Fibroblast of lung (primary cell): ENCODE data around the gene GPR143. TPM values are rescaled to one million over a fixed set of nuclear protein-coding genes. Genes with fewer than 3 reads are reported as not detected.

Experiments used
- DNase-seq, 2 donors: peaks; one replicate each; pipeline versions ENCODE4 v3.0.0 to v3.0.0-alpha.2; 2010; ENCODE audit warnings: low read depth in 2 of 2
- H2AFZ ChIP-seq: 2 replicates; pipeline ENCODE4 v1.5.1; 2012; ENCODE audit warnings: low read length, control low read depth, inconsistent platforms
- H3K27ac ChIP-seq: 2 replicates; pipeline ENCODE4 v1.5.1; 2011; ENCODE audit warnings: low read length, control low read depth; ENCODE audit not compliant: insufficient read depth
- H3K27me3 ChIP-seq: 2 replicates; pipeline ENCODE4 v1.5.1; 2011; ENCODE audit warnings: mild to moderate bottlenecking, low read length; ENCODE audit not compliant: control insufficient read depth, insufficient read depth
- H3K36me3 ChIP-seq: 2 replicates; pipeline ENCODE4 v1.5.1; 2011; ENCODE audit warnings: low read length; ENCODE audit not compliant: control insufficient read depth, insufficient read depth
- H3K4me1 ChIP-seq: 2 replicates; pipeline ENCODE4 v1.5.1; 2011; ENCODE audit warnings: low read length; ENCODE audit not compliant: control insufficient read depth, insufficient read depth; ENCODE audit errors: extremely low read depth
- H3K4me2 ChIP-seq: 2 replicates; pipeline ENCODE4 v1.5.1; 2011; ENCODE audit warnings: low read length, control low read depth; ENCODE audit not compliant: insufficient read depth; ENCODE audit errors: extremely low read depth
- H3K4me3 ChIP-seq, 4 experiments: fragments of 200-600 bp in 1 of 4; sonication (generic) in 1 of 4; replicated peaks in 1 of 4; 2 replicates each; pipeline ENCODE4 v1.5.1; 2011 to 2016; ENCODE audit warnings: low read length in 4 of 4, low read depth in 3 of 4, mild to moderate bottlenecking in 3 of 4, control low read depth in 2 of 4, inconsistent platforms in 1 of 4, mixed read lengths in 1 of 4; ENCODE audit not compliant: insufficient read depth in 1 of 4; ENCODE audit errors: control extremely low read depth in 1 of 4
- H3K79me2 ChIP-seq: 2 replicates; pipeline ENCODE4 v1.5.1; 2012; ENCODE audit warnings: mild to moderate bottlenecking, low read length, inconsistent platforms; ENCODE audit not compliant: control insufficient read depth, insufficient read depth
- H3K9ac ChIP-seq: 2 replicates; pipeline ENCODE4 v1.5.1; 2011; ENCODE audit warnings: mild to moderate bottlenecking, low read length, control low read depth; ENCODE audit not compliant: insufficient read depth
- H3K9me3 ChIP-seq: 2 replicates; pipeline ENCODE4 v1.5.1; 2012; ENCODE audit warnings: low read depth, low read length; ENCODE audit not compliant: control insufficient read depth, insufficient read depth
- H4K20me1 ChIP-seq: 2 replicates; pipeline ENCODE4 v1.5.1; 2011; ENCODE audit warnings: low read length; ENCODE audit not compliant: control insufficient read depth, insufficient read depth; ENCODE audit errors: extremely low read depth
- CTCF ChIP-seq, 2 donors: IDR thresholded peaks in 1 of 2; conservative IDR thresholded peaks in 1 of 2; 1 replicate in 1 of 2; 2 replicates in 1 of 2; pipeline ENCODE4 v1.5.1; 2011 to 2012; ENCODE audit warnings: low read length in 2 of 2, control low read depth in 1 of 2, inconsistent platforms in 1 of 2, low read depth in 1 of 2, mild to moderate bottlenecking in 1 of 2
- EZH2 ChIP-seq: IDR thresholded peaks from 2 replicates; pipeline ENCODE4 v1.5.1; 2012; ENCODE audit warnings: low read length, control low read depth, mild to moderate bottlenecking; ENCODE audit errors: missing control alignments
- polyA plus RNA-seq, 2 donors: library from polyadenylated mRNA; depleted of rRNA in 1 of 2; stranded (reverse) in 1 of 2; unstranded in 1 of 2; fragments of >200 nt; gene quantifications; 2 replicates each; pipeline ENCODE4 v1.2.1, GENCODE V29; 2011 to 2012; ENCODE audit warnings: missing spikeins in 1 of 2
- total RNA-seq: library from RNA; depleted of rRNA; stranded (reverse); fragments of >200 nt; gene quantifications from 2 replicates; pipeline ENCODE4 v1.2.1, GENCODE V29; 2014

Gene GPR143
- total and polyA plus RNA-seq, 2 donors (not counting 1 experiment from before 2014, with no cell fraction given): 0.07 TPM; not detected in 1

- no peak overlapping the region for H3K4me2 ChIP-seq
- TF ChIP-seq CTCF (conservative IDR thresholded peaks at IDR 0.05 in 1 of 2, IDR thresholded peaks at IDR 0.05 in 1 of 2; ENCODE audit: low read depth in 1 of 2, low read length in 2 of 2): peak in 1 of 2 donors; percentile 3
- no peak for TF ChIP-seq EZH2
- no peaks in the 10 kb centered on the region for H4K20me1 ChIP-seq
- no peak overlapping the region for H3K9ac ChIP-seq
- H3K36me3 ChIP-seq: no peaks in the 10 kb centered on the region
- no peak for DNase-seq
- H3K27ac ChIP-seq: no peak overlapping the region
- H3K9me3 ChIP-seq: no peaks in the 10 kb centered on the region
- no peak overlapping the region for H2AFZ ChIP-seq
- H3K4me1 ChIP-seq: no peaks in the 10 kb centered on the region
- no peaks in the 10 kb centered on the region for H3K79me2 ChIP-seq
- no peaks in the 10 kb centered on the region for H3K27me3 ChIP-seq
- H3K4me3 ChIP-seq: no peak overlapping the region
Measured at GRCh38 chrX:9701790-9702189, 63.9 kb downstream of the GPR143 start.

DNA sequence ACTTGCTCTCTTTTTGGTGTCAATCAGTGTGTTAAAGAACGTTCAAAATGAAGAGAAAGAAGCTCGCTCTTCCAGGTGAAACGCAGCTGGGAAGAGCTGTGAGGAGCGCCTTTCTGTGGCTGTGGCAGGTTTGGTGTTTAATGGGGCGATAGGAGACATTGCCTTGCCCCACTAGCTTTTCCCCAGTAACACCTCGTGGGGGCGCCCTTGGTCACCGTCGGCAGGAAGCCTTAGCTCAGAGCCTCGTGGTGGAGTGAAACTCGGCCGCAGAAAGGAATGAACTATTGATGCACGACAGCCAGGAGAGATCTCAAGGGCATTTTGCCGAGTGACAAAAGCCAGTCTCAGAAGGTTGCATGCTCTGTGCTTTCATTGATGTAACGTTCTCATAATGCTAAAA lies 65.1 kb downstream of the GPR143 start:
- Histone ChIP-seq H3K36me3 (no peaks in the 10 kb centered on the region), H3K79me2 (no peaks in the 10 kb centered on the region), H3K4me3 (no peak overlapping the region), H3K27me3 (no peaks in the 10 kb centered on the region), H3K9me3 (no peaks in the 10 kb centered on the region), H3K4me1 (no peaks in the 10 kb centered on the region), H3K9ac (no peak overlapping the region), H3K27ac (no peak overlapping the region), H3K4me2 (no peak overlapping the region), H4K20me1 (no peaks in the 10 kb centered on the region), H2AFZ (no peak overlapping the region)
- no peak for TF ChIP-seq CTCF (conservative IDR thresholded peaks at IDR 0.05 in 1 of 2, IDR thresholded peaks at IDR 0.05 in 1 of 2; ENCODE audit: low read depth in 1 of 2, low read length in 2 of 2)
- no peak for TF ChIP-seq EZH2
- no peak for DNase-seq

DNA sequence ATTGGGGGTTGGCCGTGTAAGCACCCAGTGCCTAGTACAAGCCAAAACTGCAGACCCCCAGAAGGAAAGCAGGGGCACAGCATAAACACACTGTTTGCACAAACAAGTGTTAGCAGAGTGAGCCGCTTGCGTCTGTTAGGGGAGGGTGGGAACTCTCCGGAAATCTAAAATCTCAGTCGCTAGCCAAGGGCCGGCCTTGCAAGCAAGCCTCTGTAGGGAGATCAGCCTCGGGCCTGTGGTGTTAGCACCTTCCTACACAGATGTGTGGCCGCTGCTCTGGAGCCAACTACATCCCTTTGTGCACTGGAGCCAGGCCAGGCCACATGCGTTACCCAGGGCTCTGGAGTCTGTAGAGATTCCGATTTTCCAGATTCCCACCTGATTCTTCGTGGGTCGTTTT lies 67.1 kb downstream of the GPR143 start:
- H3K4me2 ChIP-seq: no peak overlapping the region
- no peaks in the 10 kb centered on the region for H3K36me3 ChIP-seq
- no peaks in the 10 kb centered on the region for H3K4me1 ChIP-seq
- no peaks in the 10 kb centered on the region for H4K20me1 ChIP-seq
- no peak for TF ChIP-seq EZH2
- TF ChIP-seq CTCF (conservative IDR thresholded peaks at IDR 0.05 in 1 of 2, IDR thresholded peaks at IDR 0.05 in 1 of 2; ENCODE audit: low read depth in 1 of 2, low read length in 2 of 2): no peak
- H3K27ac ChIP-seq: no peak overlapping the region
- DNase-seq: no peak
- no peak overlapping the region for H3K4me3 ChIP-seq
- no peak overlapping the region for H3K9ac ChIP-seq
- H3K9me3 ChIP-seq: no peaks in the 10 kb centered on the region
- no peaks in the 10 kb centered on the region for H3K79me2 ChIP-seq
- H3K27me3 ChIP-seq: no peaks in the 10 kb centered on the region
- H2AFZ ChIP-seq: no peak overlapping the region
